Central memory CD8-positive, alpha-beta T cell (primary cell): ENCODE results near the gene PLEKHA1.

Experiments
- ATAC-seq: fragments of 150-1000 bp; cut with Tn5 transposase; replicated peaks from 2 replicates; pipeline ENCODE4 v1.10.0; 2022; ENCODE audit warnings: mild to moderate bottlenecking, moderate FRiP score, moderate number of reproducible peaks; ENCODE audit not compliant: poor library complexity, severe bottlenecking; ENCODE audit errors: extremely low read depth
- DNase-seq, 2 donors: peaks; one replicate each; pipeline ENCODE4 v3.0.0; 2021; ENCODE audit warnings: low spot score in 2 of 2
- H3K27ac Mint-ChIP-seq: one replicate; pipeline ENCODE4 v1.8.0; 2022; ENCODE audit warnings: low read depth, mild to moderate bottlenecking, moderate library complexity, mixed read lengths
- H3K27me3 Mint-ChIP-seq: one replicate; pipeline ENCODE4 v1.8.0; 2022; ENCODE audit warnings: mixed read lengths
- H3K36me3 Mint-ChIP-seq: one replicate; pipeline ENCODE4 v1.8.0; 2022; ENCODE audit warnings: mild to moderate bottlenecking, moderate library complexity, mixed read lengths; ENCODE audit not compliant: insufficient read depth
- H3K4me1 Mint-ChIP-seq: one replicate; pipeline ENCODE4 v1.8.0; 2022; ENCODE audit warnings: mixed read lengths
- H3K4me3 Mint-ChIP-seq: one replicate; pipeline ENCODE4 v1.8.0; 2022; ENCODE audit warnings: mild to moderate bottlenecking, moderate library complexity, mixed read lengths
- H3K9me3 Mint-ChIP-seq: one replicate; pipeline ENCODE4 v1.8.0; 2022; ENCODE audit warnings: mixed read lengths

Gene PLEKHA1

DNA sequence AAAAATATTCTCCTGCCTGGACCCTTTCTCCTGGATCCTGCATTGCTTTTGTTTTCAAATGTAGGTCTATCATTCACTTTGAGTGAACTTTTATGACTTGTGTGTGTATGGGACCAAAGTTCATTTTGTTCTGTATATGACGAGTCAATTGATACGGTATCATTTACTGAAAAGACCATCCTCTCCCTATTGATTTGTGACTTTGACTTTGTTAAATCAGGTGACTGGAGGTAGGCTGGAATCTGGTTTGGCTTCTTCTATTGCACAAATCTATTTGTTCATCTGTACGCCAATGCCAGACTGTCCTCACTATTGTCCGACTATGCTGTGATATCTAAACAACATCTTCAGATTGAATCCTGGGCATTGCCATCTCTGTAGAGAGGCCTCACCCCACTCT lies 74.6 kb downstream of the PLEKHA1 start:
- H3K27me3 Mint-ChIP-seq = peaks cover 40% of the 10 kb centered on the region

GRCh38 chr10:122450353-122450990 lies 76.0 kb downstream of the PLEKHA1 start:
- Mint-ChIP-seq H3K27me3 (peaks cover 48% of the 10 kb centered on the region), H3K36me3 (no peaks in the 10 kb centered on the region), H3K4me1 (no peaks in the 10 kb centered on the region), H3K9me3 (no peaks in the 10 kb centered on the region), H3K4me3 (no peak overlapping the region), H3K27ac (no peak overlapping the region)
- DNase-seq (no peak), ATAC-seq (no peak)

More for the DNA sequence above, 74.6 kb downstream of the PLEKHA1 start:
- Mint-ChIP-seq H3K27ac (no peak overlapping the region), H3K4me3 (no peak overlapping the region), H3K9me3 (no peaks in the 10 kb centered on the region), H3K4me1 (no peaks in the 10 kb centered on the region), H3K36me3 (no peaks in the 10 kb centered on the region)
- ATAC-seq (no peak), DNase-seq (no peak)

- Mint-ChIP-seq H3K9me3 (no peaks in the 10 kb centered on the region), H3K4me1 (no peaks in the 10 kb centered on the region), H3K27me3 (peaks cover 68% of the 10 kb centered on the region), H3K27ac (no peak overlapping the region), H3K4me3 (no peak overlapping the region), H3K36me3 (no peaks in the 10 kb centered on the region)
- no peak for DNase-seq
- no peak for ATAC-seq
Observed at GRCh38 chr10:122454071-122454470, 79.6 kb downstream of the PLEKHA1 start.

- Mint-ChIP-seq H3K27ac (no peak within 1 kb of the TSS), H3K4me3 (no peak within 1 kb of the TSS), H3K27me3 (peaks cover 68% of the 10 kb centered on the region), H3K9me3 (no peaks in the 10 kb centered on the region), H3K4me1 (peaks cover 4% of the 10 kb centered on the region), H3K36me3 (no peaks in the 10 kb centered on the region)
- DNase-seq = no peak
- no peak for ATAC-seq
Observed at GRCh38 chr10:122454603-122455080, 80.1 kb downstream of the PLEKHA1 start, which contains the start of gene ARMS2. TSS of gene ARMS2 (plus strand) at chr10:122454653. CDS start at chr10:122454728, 75 bp downstream.

- peaks cover 4% of the 10 kb centered on the region for H3K4me1 Mint-ChIP-seq
- DNase-seq (no peak), ATAC-seq (no peak)
- no peaks in the 10 kb centered on the region for H3K36me3 Mint-ChIP-seq
- H3K9me3 Mint-ChIP-seq = no peaks in the 10 kb centered on the region
- H3K4me3 Mint-ChIP-seq = no peak overlapping the region
- H3K27me3 Mint-ChIP-seq = peaks cover 68% of the 10 kb centered on the region
- H3K27ac Mint-ChIP-seq = no peak overlapping the region
Observed at GRCh38 chr10:122455376-122456079, 81.0 kb downstream of the PLEKHA1 start.

DNA sequence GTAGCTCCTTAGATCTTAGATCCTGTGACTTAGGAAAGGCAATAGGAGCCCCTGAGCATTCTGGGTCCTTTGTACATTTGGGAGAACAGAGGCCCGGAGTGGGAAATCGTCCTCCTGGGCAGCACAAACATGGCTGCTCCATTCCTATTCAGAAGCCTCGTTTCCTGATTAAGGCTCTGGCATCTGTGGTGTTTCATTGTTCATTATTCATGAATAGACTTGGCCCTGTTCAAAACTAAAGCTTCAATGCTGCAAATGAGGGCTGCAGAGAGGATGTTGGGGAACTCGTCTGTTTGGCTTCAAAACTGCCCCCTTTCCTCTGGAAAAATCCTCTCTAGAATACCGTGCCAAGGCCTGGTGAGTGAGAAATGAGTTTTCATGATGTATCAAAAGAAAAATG lies 83.4 kb downstream of the PLEKHA1 start:
- peaks cover 62% of the 10 kb centered on the region for H3K27me3 Mint-ChIP-seq
- ATAC-seq = no peak
- no peaks in the 10 kb centered on the region for H3K9me3 Mint-ChIP-seq
- H3K4me1 Mint-ChIP-seq = peaks cover 10% of the 10 kb centered on the region
- no peaks in the 10 kb centered on the region for H3K36me3 Mint-ChIP-seq
- no peak overlapping the region for H3K27ac Mint-ChIP-seq
- DNase-seq = no peak
- no peak overlapping the region for H3K4me3 Mint-ChIP-seq

DNA sequence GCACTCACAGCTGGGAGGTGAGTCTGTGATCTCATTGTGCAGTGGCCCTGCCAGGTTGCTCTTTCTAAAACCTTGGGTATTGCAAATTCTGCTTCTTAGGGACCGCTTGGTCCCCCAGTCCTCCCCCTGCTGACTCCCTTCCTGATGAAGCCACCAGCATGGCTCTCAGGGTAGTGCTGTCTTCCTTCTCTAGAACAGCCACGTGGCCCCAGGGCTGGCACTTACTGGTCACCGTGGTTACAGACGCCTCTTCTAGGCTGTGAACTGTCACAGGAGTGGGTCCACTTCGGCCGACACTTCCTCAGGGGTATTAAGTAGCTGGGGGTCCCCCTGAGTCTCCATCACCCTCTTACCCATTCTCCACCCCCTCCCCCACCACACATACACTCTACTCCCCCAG lies 84.2 kb downstream of the PLEKHA1 start:
- no peak overlapping the region for H3K27ac Mint-ChIP-seq

GRCh38 chr10:122459561-122460273 lies 85.2 kb downstream of the PLEKHA1 start:
- ATAC-seq (no peak), DNase-seq (no peak)
- Mint-ChIP-seq H3K4me1 (peaks cover 13% of the 10 kb centered on the region), H3K27me3 (peaks cover 70% of the 10 kb centered on the region), H3K36me3 (no peaks in the 10 kb centered on the region), H3K9me3 (no peaks in the 10 kb centered on the region), H3K4me3 (peak overlapping the region; percentile 27), H3K27ac (no peak overlapping the region)

More for the DNA sequence above, 84.2 kb downstream of the PLEKHA1 start:
- DNase-seq (no peak), ATAC-seq (no peak)
- Mint-ChIP-seq H3K4me1 (peaks cover 13% of the 10 kb centered on the region), H3K9me3 (no peaks in the 10 kb centered on the region), H3K4me3 (no peak overlapping the region), H3K36me3 (no peaks in the 10 kb centered on the region), H3K27me3 (peaks cover 68% of the 10 kb centered on the region)

- no peak for DNase-seq
- peaks cover 78% of the 10 kb centered on the region for H3K27me3 Mint-ChIP-seq
- ATAC-seq = no peak
- peaks cover 13% of the 10 kb centered on the region for H3K4me1 Mint-ChIP-seq
- H3K9me3 Mint-ChIP-seq = no peaks in the 10 kb centered on the region
- no peak overlapping the region for H3K27ac Mint-ChIP-seq
- H3K4me3 Mint-ChIP-seq = peak overlapping the region; percentile 37
- H3K36me3 Mint-ChIP-seq = no peaks in the 10 kb centered on the region
Observed at GRCh38 chr10:122460891-122461293, 86.4 kb downstream of the PLEKHA1 start.

DNA sequence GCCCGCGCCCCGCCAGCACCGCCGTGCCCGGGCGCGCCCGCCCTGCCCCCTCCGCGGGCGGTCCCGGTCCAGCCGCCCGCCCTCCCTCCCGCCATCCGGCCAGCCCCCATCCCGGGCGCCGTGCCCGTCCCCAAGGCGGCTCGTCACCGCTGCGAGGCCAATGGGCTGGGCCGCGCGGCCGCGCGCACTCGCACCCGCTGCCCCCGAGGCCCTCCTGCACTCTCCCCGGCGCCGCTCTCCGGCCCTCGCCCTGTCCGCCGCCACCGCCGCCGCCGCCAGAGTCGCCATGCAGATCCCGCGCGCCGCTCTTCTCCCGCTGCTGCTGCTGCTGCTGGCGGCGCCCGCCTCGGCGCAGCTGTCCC lies 86.8 kb downstream of the PLEKHA1 start, which contains the start of gene HTRA1:
TSS of gene HTRA1 (plus strand) at position 187 of the 362 bp plus-strand sequence. CDS start at position 287, 100 bp downstream.
- no peak for ATAC-seq
- Mint-ChIP-seq H3K27me3 (peaks cover 78% of the 10 kb centered on the region), H3K4me3 (peak within 1 kb of the TSS; percentile 79), H3K36me3 (no peaks in the 10 kb centered on the region), H3K4me1 (peaks cover 13% of the 10 kb centered on the region), H3K27ac (no peak within 1 kb of the TSS), H3K9me3 (no peaks in the 10 kb centered on the region)
- DNase-seq = no peak

GRCh38 chr10:122461729-122462532 lies 87.4 kb downstream of the PLEKHA1 start:
- H3K27me3 Mint-ChIP-seq = peaks cover 76% of the 10 kb centered on the region
- no peak for ATAC-seq
- H3K36me3 Mint-ChIP-seq = no peaks in the 10 kb centered on the region
- peak overlapping the region; percentile 79 for H3K4me3 Mint-ChIP-seq
- H3K27ac Mint-ChIP-seq = no peak overlapping the region
- H3K9me3 Mint-ChIP-seq = no peaks in the 10 kb centered on the region
- H3K4me1 Mint-ChIP-seq = peaks cover 13% of the 10 kb centered on the region
- no peak for DNase-seq
